Measurements from ENCODE around the gene MCM6.
"Not testable (repeated sequence)": the region's sequence is repeated elsewhere in the genome, so short reads cannot be mapped to it uniquely, and the experiment has no call there.

DNA sequence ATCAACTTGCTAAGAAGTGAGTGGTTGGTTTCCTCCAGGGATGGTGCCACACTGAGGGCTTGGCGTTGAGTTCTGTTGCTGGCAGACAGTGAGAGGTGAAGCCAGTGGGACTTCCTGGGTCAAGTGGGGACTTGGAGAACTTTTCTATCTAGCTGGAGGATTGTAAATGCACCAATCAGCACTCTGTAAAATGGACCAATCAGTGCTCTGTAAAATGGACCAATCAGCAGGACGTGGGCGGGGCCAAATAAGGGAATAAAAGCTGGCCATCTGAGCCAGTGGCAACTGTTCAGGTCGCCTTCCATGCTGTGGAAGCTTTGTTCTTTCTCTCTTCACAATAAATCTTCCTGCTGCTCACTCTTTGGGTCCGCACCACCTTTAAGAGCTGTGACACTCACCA is 12.3 kb upstream of the MCM6 start:
- TF ChIP-seq, protein P1, sequence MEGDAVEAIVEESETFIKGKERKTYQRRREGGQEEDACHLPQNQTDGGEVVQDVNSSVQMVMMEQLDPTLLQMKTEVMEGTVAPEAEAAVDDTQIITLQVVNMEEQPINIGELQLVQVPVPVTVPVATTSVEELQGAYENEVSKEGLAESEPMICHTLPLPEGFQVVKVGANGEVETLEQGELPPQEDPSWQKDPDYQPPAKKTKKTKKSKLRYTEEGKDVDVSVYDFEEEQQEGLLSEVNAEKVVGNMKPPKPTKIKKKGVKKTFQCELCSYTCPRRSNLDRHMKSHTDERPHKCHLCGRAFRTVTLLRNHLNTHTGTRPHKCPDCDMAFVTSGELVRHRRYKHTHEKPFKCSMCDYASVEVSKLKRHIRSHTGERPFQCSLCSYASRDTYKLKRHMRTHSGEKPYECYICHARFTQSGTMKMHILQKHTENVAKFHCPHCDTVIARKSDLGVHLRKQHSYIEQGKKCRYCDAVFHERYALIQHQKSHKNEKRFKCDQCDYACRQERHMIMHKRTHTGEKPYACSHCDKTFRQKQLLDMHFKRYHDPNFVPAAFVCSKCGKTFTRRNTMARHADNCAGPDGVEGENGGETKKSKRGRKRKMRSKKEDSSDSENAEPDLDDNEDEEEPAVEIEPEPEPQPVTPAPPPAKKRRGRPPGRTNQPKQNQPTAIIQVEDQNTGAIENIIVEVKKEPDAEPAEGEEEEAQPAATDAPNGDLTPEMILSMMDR (IDR thresholded peaks at IDR 0.05): not testable (repeated sequence)
- not testable (repeated sequence) for TF ChIP-seq POLR2A (IDR thresholded peaks at IDR 0.05)
